Transverse colon (tissue), 3 donors: Measurements from ENCODE around the gene SH2D2A.

Experiments
- CTCF ChIP-seq, 5 experiments: fragments of 200-600 bp in 3 of 5; fragments of 450-650 bp in 2 of 5; sonication (generic) in 3 of 5; IDR thresholded peaks; 1 replicate in 2 of 5; 2 replicates in 3 of 5; pipeline ENCODE4 v1.5.1; 2016 to 2017; ENCODE audit warnings: antibody characterized with exemption in 5 of 5, inconsistent platforms in 3 of 5, mild to moderate bottlenecking in 2 of 5, moderate library complexity in 1 of 5
- POLR2A ChIP-seq: fragments of 450-650 bp; IDR thresholded peaks from one replicate; pipeline ENCODE4 v1.6.1; 2016; ENCODE audit warnings: antibody characterized with exemption, mild to moderate bottlenecking, moderate library complexity

DNA sequence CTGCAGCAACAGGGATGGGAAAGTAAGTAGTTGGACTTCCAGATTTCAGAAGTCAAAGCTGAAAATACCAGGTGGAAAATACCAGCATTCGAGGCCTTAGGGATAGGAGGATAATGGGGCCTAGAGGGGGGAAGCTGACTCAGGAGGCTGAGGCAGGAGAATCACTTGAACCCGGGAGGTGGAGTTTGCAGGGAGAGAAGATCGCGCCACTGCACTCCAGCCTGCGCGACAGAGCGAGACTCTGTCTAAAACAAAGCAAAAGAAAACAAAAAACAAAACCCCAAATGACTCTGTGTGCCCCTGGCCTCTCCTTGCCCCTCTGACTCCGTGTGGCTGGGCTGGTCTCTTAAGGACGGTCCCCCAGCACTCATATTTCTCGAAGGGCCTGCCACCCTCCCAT is 3.4 kb downstream of the SH2D2A start:
- TF ChIP-seq CTCF (IDR thresholded peaks at IDR 0.05) (no peak), POLR2A (no peak)
